PC-3 (cell line): ENCODE measurements around the gene UBXN2A. TPM values are rescaled to one million over a fixed set of nuclear protein-coding genes. Genes with fewer than 3 reads are reported as not detected.

Experiments
- ATAC-seq: fragments of 200-7000 bp; cut with Tn5 transposase; 2 replicates; pipeline ENCODE4 v1.9.1; 2020; ENCODE audit warnings: mild to moderate bottlenecking, moderate library complexity
- BruUV-seq: library from RNA; stranded (reverse); fragments of 400-500 nt; replicated peaks from 2 replicates; lab custom pipeline; 2021; lab: Mats Ljungman, UMichigan
- CTCF ChIA-PET: fragments of 300-600 bp; sonication (Branson Sonifier 250); formaldehyde crosslinking; loops from one replicate; lab custom pipeline; 2022; ENCODE audit warnings: antibody characterized with exemption; lab: Charles Lee
- POLR2A ChIA-PET: fragments of 300-600 bp; sonication (Branson Sonifier 250); formaldehyde crosslinking; loops from one replicate; lab custom pipeline; 2022; ENCODE audit warnings: antibody characterized with exemption; ENCODE audit not compliant: unreplicated experiment; lab: Charles Lee
- DNase-seq: peaks from one replicate; pipeline ENCODE4 v3.0.0-alpha.2; 2015
- H2AFZ ChIP-seq: fragments of 300-600 bp; sonication (generic); 2 replicates; pipeline ENCODE4 v1.6.0; 2016; ENCODE audit warnings: antibody characterized with exemption, low read length
- H3F3A ChIP-seq: fragments of 300-600 bp; sonication (generic); one replicate; pipeline ENCODE4 v1.6.0; 2017; ENCODE audit warnings: antibody characterized with exemption, low read length, control low read depth, mild to moderate bottlenecking; ENCODE audit not compliant: unreplicated experiment
- H3K27ac ChIP-seq: fragments of 300-600 bp; sonication (generic); 2 replicates; pipeline ENCODE4 v1.5.1; 2016; ENCODE audit warnings: mild to moderate bottlenecking, low read length
- H3K27me3 ChIP-seq: fragments of 300-600 bp; sonication (generic); 2 replicates; pipeline ENCODE4 v1.6.1; 2016; ENCODE audit warnings: low read length, mixed read lengths
- H3K36me3 ChIP-seq: fragments of 300-600 bp; sonication (generic); 2 replicates; pipeline ENCODE4 v1.6.1; 2016; ENCODE audit warnings: low read depth, mixed run types, low read length, mixed read lengths
- H3K4me1 ChIP-seq: fragments of 300-600 bp; sonication (generic); 2 replicates; pipeline ENCODE4 v1.5.1; 2016; ENCODE audit warnings: low read length; ENCODE audit not compliant: insufficient read depth
- H3K4me2 ChIP-seq: fragments of 300-600 bp; sonication (generic); 2 replicates; pipeline ENCODE4 v1.6.0; 2016; ENCODE audit warnings: low read length
- H3K4me3 ChIP-seq: fragments of 300-600 bp; sonication (generic); 2 replicates; pipeline ENCODE4 v1.5.1; 2016; ENCODE audit warnings: mild to moderate bottlenecking, low read length, mixed read lengths
- H3K79me2 ChIP-seq: fragments of 300-600 bp; sonication (generic); 2 replicates; pipeline ENCODE4 v1.6.1; 2017; ENCODE audit warnings: low read length, mixed read lengths
- H3K9ac ChIP-seq: fragments of 300-600 bp; sonication (generic); 2 replicates; pipeline ENCODE4 v1.6.0; 2016; ENCODE audit warnings: mild to moderate bottlenecking, low read length
- H3K9me2 ChIP-seq: fragments of 300-600 bp; sonication (generic); replicated peaks from 2 replicates; pipeline ENCODE4 v1.6.1; 2016; ENCODE audit warnings: mixed run types, low read length, mixed read lengths
- H3K9me3 ChIP-seq: fragments of 300-600 bp; sonication (generic); 2 replicates; pipeline ENCODE4 v1.6.1; 2016; ENCODE audit warnings: low read length, mixed read lengths
- H4K20me1 ChIP-seq: fragments of 300-600 bp; sonication (generic); 2 replicates; pipeline ENCODE4 v1.6.1; 2016; ENCODE audit warnings: low read length, mixed read lengths
- CTCF ChIP-seq: fragments of 300-600 bp; sonication (generic); conservative IDR thresholded peaks from 2 replicates; pipeline ENCODE4 v1.5.1; 2017; ENCODE audit warnings: antibody characterized with exemption, low read depth, mild to moderate bottlenecking, low read length
- EZH2 ChIP-seq: fragments of 300-600 bp; sonication (generic); IDR thresholded peaks from one replicate; pipeline ENCODE4 v1.6.1; 2017; ENCODE audit warnings: antibody characterized with exemption, mild to moderate bottlenecking, low read length; ENCODE audit not compliant: unreplicated experiment
- EZH2phosphoT487 ChIP-seq: fragments of 300-600 bp; sonication (generic); IDR thresholded peaks from 2 replicates; pipeline ENCODE4 v1.6.1; 2018; ENCODE audit warnings: mild to moderate bottlenecking, antibody characterized with exemption, low read length, borderline replicate concordance
- intact Hi-C: fragments of 100-400 bp; cut with micrococcal nuclease; formaldehyde crosslinking; loops from 2 replicates; pipeline ENCODE4 v1.9.0; 2023
- total RNA-seq: library from RNA; depleted of rRNA; stranded (reverse); fragments of >200 nt; gene quantifications from 2 replicates; pipeline ENCODE4 v1.2.3, GENCODE V29; 2014

UBXN2A gene
- total RNA-seq, 1 experiment from 2014 or later = 15.4 TPM

- Histone ChIP-seq H3K9me2 (no peaks in the 10 kb centered on the region), H3K4me1 (peaks cover 11% of the 10 kb centered on the region), H3K27me3 (no peaks in the 10 kb centered on the region), H2AFZ (peak within 1 kb of the TSS; percentile 100), H3K36me3 (no peaks in the 10 kb centered on the region), H3K9me3 (no peaks in the 10 kb centered on the region), H3K79me2 (peaks cover 33% of the 10 kb centered on the region), H4K20me1 (no peaks in the 10 kb centered on the region), H3F3A (no peaks in the 10 kb centered on the region), H3K4me2 (peak within 1 kb of the TSS; percentile 87), H3K4me3 (peak within 1 kb of the TSS; percentile 91), H3K9ac (peak within 1 kb of the TSS; percentile 79), H3K27ac (no peak within 1 kb of the TSS)
- ChIA-PET CTCF (interaction anchor here (0.6 kb wide), 1 partner anchor 30 kb away, joined by 3 read pairs; no protein-coding TSS in a partner anchor), POLR2A (interaction anchor here (0.6 to 0.8 kb wide), 4 partner anchors 32 to 611 kb away, joined by 3 to 5 read pairs (median 4); partner anchors contain the start of gene ATAD2B)
- DNase-seq (peak; percentile 98), ATAC-seq (peak; percentile 99)
- TF ChIP-seq EZH2phosphoT487 (no peak), CTCF (no peak), EZH2 (no peak)
- TSS peak; percentile 61 for BruUV-seq
- intact Hi-C loops = loop anchor here (1.0 kb wide), 3 partner anchors 29 to 59 kb away; partner anchors contain the start of gene SF3B6
Measured at GRCh38 chr2:24046930-24047702, 106.9 kb downstream of the UBXN2A start, which contains the start of gene WDCP. Gene WDCP (minus strand): TSS chr2:24047391. CDS start chr2:24039494, 7,897 bp downstream.

GRCh38 chr2:24047703-24048033 is 107.4 kb downstream of the UBXN2A start:
- peak; percentile 7 for ATAC-seq
- H4K20me1 ChIP-seq = no peaks in the 10 kb centered on the region
- intact Hi-C loops = loop anchor here (1.0 kb wide), 3 partner anchors 29 to 59 kb away; partner anchors contain the start of gene SF3B6
- no peak overlapping the region for H3K27ac ChIP-seq
- ChIA-PET POLR2A (interaction anchor here (0.6 to 0.8 kb wide), 3 partner anchors 32 to 611 kb away, joined by 3 to 4 read pairs (median 3); partner anchors contain the start of gene ATAD2B), CTCF (interaction anchor here (0.6 kb wide), 1 partner anchor 29 kb away, joined by 3 read pairs; no protein-coding TSS in a partner anchor)
- TF ChIP-seq EZH2phosphoT487 (no peak), EZH2 (no peak), CTCF (no peak)
- peak overlapping the region; percentile 91; the same call in 1 of the 2 replicates for H3K4me3 ChIP-seq
- H3F3A ChIP-seq = no peaks in the 10 kb centered on the region
- H3K4me1 ChIP-seq = peaks cover 11% of the 10 kb centered on the region
- no peaks in the 10 kb centered on the region for H3K36me3 ChIP-seq
- H3K9me3 ChIP-seq = no peaks in the 10 kb centered on the region
- peaks cover 33% of the 10 kb centered on the region for H3K79me2 ChIP-seq
- DNase-seq = no peak
- no peaks in the 10 kb centered on the region for H3K27me3 ChIP-seq
- peak overlapping the region; percentile 40; the same call in 1 of the 2 replicates for H3K9ac ChIP-seq
- TSS peak; percentile 94 for BruUV-seq
- H2AFZ ChIP-seq = peak overlapping the region; percentile 100
- peak overlapping the region; percentile 81 for H3K4me2 ChIP-seq
- no peaks in the 10 kb centered on the region for H3K9me2 ChIP-seq
